ENCODE measurements around the gene YARS1.
A peak's percentile ranks its signal among the peaks of the same experiment; 100 is the strongest.

Gene YARS1

GRCh38 chr1:32782086-32782485 is 35.1 kb downstream of the YARS1 start:
- Histone ChIP-seq H3K27ac (no peak overlapping the region), H3K9me3 (no peaks in the 10 kb centered on the region), H3K4me3 (no peak overlapping the region), H3K9ac (no peak overlapping the region), H4K20me1 (peaks cover 71% of the 10 kb centered on the region), H3K27me3 (no peaks in the 10 kb centered on the region), H3K4me1 (no peaks in the 10 kb centered on the region), H3K4me2 (no peak overlapping the region), H3K36me3 (peaks cover 100% of the 10 kb centered on the region)
- TF ChIP-seq Cebpa-rat (IDR thresholded peaks at IDR 0.05): no peak

- no peak overlapping the region for H3K27ac ChIP-seq
- peaks cover 3% of the 10 kb centered on the region for H3K4me1 ChIP-seq
- peaks cover 65% of the 10 kb centered on the region for H4K20me1 ChIP-seq
- H3K4me2 ChIP-seq: no peak overlapping the region
- H3K9me3 ChIP-seq: no peaks in the 10 kb centered on the region
- H3K9ac ChIP-seq: 0 out of 2 replicates have a peak overlapping the region, but pooled peaks have one; percentile 6
- no peaks in the 10 kb centered on the region for H3K27me3 ChIP-seq
- no peak overlapping the region for H3K4me3 ChIP-seq
- peaks cover 100% of the 10 kb centered on the region for H3K36me3 ChIP-seq
- TF ChIP-seq Cebpa-rat (IDR thresholded peaks at IDR 0.05): no peak
These were observed 36.4 kb downstream of the YARS1 start for GRCh38 chr1:32780628-32781234.

DNA sequence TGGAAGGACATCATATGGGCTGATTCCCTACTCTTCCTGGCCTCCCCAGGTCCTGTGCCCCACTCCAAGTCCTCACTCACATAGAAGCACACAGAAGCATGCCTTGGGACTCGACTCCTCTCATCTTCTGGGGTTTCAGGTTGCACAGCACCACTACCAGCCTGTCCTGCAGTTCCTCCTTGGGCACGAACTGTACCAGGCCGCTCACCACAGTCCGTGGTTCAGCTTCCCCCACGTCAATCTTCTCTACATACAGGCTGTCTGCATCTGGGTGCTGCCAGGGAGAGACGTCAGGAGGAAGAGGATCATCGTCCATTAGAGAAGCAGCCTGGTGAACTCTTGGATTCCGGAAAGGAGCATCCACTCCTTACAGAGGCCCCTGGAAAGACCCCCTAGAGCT is 37.2 kb downstream of the YARS1 start:
- Histone ChIP-seq H3K36me3 (peaks cover 100% of the 10 kb centered on the region), H3K4me2 (no peak overlapping the region), H3K4me3 (no peak overlapping the region), H3K9ac (0 out of 2 replicates have a peak overlapping the region, but pooled peaks have one; percentile 6), H3K9me3 (no peaks in the 10 kb centered on the region), H3K27me3 (no peaks in the 10 kb centered on the region), H4K20me1 (peaks cover 70% of the 10 kb centered on the region), H3K27ac (no peak overlapping the region), H3K4me1 (peaks cover 8% of the 10 kb centered on the region)
- TF ChIP-seq Cebpa-rat (IDR thresholded peaks at IDR 0.05): no peak

DNA sequence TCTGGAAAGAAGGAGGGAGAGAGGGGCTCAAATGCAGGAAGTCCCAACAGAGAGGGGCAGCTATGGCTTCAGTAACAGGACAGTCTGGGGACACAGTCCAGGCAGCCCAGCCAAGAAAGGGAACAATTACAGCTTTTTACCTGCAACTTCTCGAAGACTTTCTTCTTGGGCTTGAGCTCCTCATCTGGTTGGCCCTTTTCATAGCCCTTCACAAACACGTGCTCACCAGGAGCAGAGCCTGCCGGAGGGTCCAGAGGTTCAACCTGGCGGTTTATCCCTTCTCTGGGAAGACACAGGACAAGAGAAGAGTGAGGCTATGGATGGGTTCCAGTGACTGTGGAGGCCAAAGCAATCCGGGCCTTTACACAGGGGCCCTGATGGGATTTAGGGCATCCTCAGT is 37.9 kb downstream of the YARS1 start:
- Histone ChIP-seq H3K27ac (no peak overlapping the region), H3K9me3 (no peaks in the 10 kb centered on the region), H3K36me3 (peaks cover 100% of the 10 kb centered on the region), H4K20me1 (peaks cover 70% of the 10 kb centered on the region), H3K9ac (no peak overlapping the region), H3K27me3 (no peaks in the 10 kb centered on the region), H3K4me2 (no peak overlapping the region), H3K4me3 (no peak overlapping the region), H3K4me1 (peaks cover 12% of the 10 kb centered on the region)
- TF ChIP-seq Cebpa-rat (IDR thresholded peaks at IDR 0.05): no peak

DNA sequence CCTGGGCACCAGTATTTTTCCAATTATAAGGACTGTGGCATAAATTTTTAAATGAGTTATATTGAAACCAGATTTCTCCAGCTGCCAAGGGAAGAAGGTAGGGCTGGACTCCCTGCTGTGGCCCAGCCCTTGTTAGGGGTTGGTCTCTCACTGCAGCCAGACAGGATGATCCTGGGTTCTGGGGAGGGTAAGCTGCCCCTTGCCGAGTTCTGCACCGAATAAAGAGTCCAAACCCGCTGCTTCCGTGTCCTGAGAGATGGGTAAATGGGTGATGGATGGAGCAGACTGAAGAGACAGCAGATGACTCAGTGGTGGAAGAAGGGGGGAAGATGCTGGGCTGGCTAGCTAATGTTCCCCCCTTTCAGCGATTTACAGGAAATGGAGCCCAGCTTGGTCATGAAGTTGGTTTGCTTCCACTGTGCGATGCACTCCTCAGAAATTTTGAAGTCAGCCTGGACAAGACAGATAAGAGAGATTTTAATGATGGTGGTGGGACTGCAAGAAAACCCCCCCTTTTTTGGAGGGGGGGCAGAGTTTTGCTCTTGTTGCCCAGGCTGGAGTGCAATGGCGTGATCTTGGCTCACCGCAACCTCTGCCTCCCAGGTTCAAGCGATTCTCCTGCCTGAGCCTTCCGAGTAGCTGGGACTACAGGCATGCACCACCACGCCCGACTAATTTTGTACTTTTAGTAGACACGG is 41.4 kb downstream of the YARS1 start:
- Histone ChIP-seq H3K4me1 (peaks cover 41% of the 10 kb centered on the region), H3K9me3 (no peaks in the 10 kb centered on the region), H3K4me3 (no peak overlapping the region), H3K36me3 (peaks cover 77% of the 10 kb centered on the region), H3K27me3 (no peaks in the 10 kb centered on the region), H4K20me1 (peaks cover 70% of the 10 kb centered on the region), H3K4me2 (no peak overlapping the region), H3K27ac (no peak overlapping the region), H3K9ac (no peak overlapping the region)
- no peak for TF ChIP-seq Cebpa-rat (IDR thresholded peaks at IDR 0.05)

GRCh38 chr1:32774950-32775634 is 42.1 kb downstream of the YARS1 start:
- H3K4me1 ChIP-seq: peaks cover 48% of the 10 kb centered on the region
- H3K9me3 ChIP-seq: no peaks in the 10 kb centered on the region
- peaks cover 68% of the 10 kb centered on the region for H4K20me1 ChIP-seq
- H3K4me2 ChIP-seq: no peak overlapping the region
- H3K36me3 ChIP-seq: peaks cover 70% of the 10 kb centered on the region
- TF ChIP-seq Cebpa-rat (IDR thresholded peaks at IDR 0.05): no peak
- no peaks in the 10 kb centered on the region for H3K27me3 ChIP-seq
- H3K9ac ChIP-seq: no peak overlapping the region
- H3K27ac ChIP-seq: no peak overlapping the region
- H3K4me3 ChIP-seq: no peak overlapping the region

GRCh38 chr1:32774464-32774808 is 42.7 kb downstream of the YARS1 start:
- Histone ChIP-seq H3K36me3 (peaks cover 64% of the 10 kb centered on the region), H3K4me2 (no peak overlapping the region)

GRCh38 chr1:32773764-32774463 is 43.2 kb downstream of the YARS1 start:
- no peak for TF ChIP-seq Cebpa-rat (IDR thresholded peaks at IDR 0.05)
- H3K4me3 ChIP-seq: no peak overlapping the region
- H4K20me1 ChIP-seq: peaks cover 56% of the 10 kb centered on the region
- no peaks in the 10 kb centered on the region for H3K27me3 ChIP-seq
- H3K4me2 ChIP-seq: no peak overlapping the region
- H3K27ac ChIP-seq: no peak overlapping the region
- H3K9me3 ChIP-seq: no peaks in the 10 kb centered on the region
- H3K36me3 ChIP-seq: peaks cover 59% of the 10 kb centered on the region
- H3K9ac ChIP-seq: no peak overlapping the region
- H3K4me1 ChIP-seq: peaks cover 57% of the 10 kb centered on the region

More at GRCh38 chr1:32774464-32774808, 42.7 kb downstream of the YARS1 start:
- Histone ChIP-seq H3K9me3 (no peaks in the 10 kb centered on the region), H3K9ac (no peak overlapping the region), H4K20me1 (peaks cover 61% of the 10 kb centered on the region), H3K27ac (no peak overlapping the region), H3K27me3 (no peaks in the 10 kb centered on the region), H3K4me3 (no peak overlapping the region), H3K4me1 (peaks cover 55% of the 10 kb centered on the region)
- TF ChIP-seq Cebpa-rat (IDR thresholded peaks at IDR 0.05): no peak

GRCh38 chr1:32773018-32773763 is 44.0 kb downstream of the YARS1 start:
- no peak overlapping the region for H3K27ac ChIP-seq
- TF ChIP-seq Cebpa-rat (IDR thresholded peaks at IDR 0.05): no peak

More at GRCh38 chr1:32773018-32773763, 44.0 kb downstream of the YARS1 start:
- Histone ChIP-seq H3K9ac (no peak overlapping the region), H3K4me2 (peak overlapping the region; percentile 89), H3K4me1 (peaks cover 57% of the 10 kb centered on the region), H3K36me3 (peaks cover 51% of the 10 kb centered on the region), H3K9me3 (no peaks in the 10 kb centered on the region), H3K27me3 (no peaks in the 10 kb centered on the region), H3K4me3 (no peak overlapping the region), H4K20me1 (peaks cover 52% of the 10 kb centered on the region)
